K562 (cell line): Measurements from ENCODE around the gene PRSS21. TPM values are rescaled to one million over a fixed set of nuclear protein-coding genes. Genes with fewer than 3 reads are reported as not detected.
A peak's percentile ranks its signal among the peaks of the same experiment; 100 is the strongest.

Experiments
- ATAC-seq: fragments of 200-7000 bp; cut with Tn5 transposase; 3 replicates; pipeline ENCODE4 v1.9.1; 2020; ENCODE audit warnings: moderate library complexity
- BruUV-seq: library from RNA; stranded (reverse); fragments of 400-500 nt; replicated peaks from 2 replicates; lab custom pipeline; 2021; lab: Mats Ljungman, UMichigan
- CTCF ChIA-PET: fragments of 300-600 bp; formaldehyde crosslinking; extraction: SDS; loops from one replicate; lab custom pipeline; 2021; ENCODE audit warnings: low intra/inter-chr PET ratio; lab: Yijun Ruan, JAX
- POLR2A ChIA-PET: fragments of 300-600, 350-650 bp; sonication (Branson Sonifier 250); formaldehyde crosslinking; extraction: SDS; loops from one replicate; lab custom pipeline; 2021; ENCODE audit warnings: antibody characterized with exemption, inconsistent platforms; lab: Yijun Ruan, JAX
- DNase-seq, 4 experiments: peaks; one replicate each; pipeline versions ENCODE4 v3.0.0 to v3.0.0-alpha.2; 2011 to 2018; ENCODE audit warnings: low spot score in 3 of 4, mixed read lengths in 3 of 4; ENCODE audit errors: extremely low read depth in 1 of 4
- FAIRE-seq: peaks from 2 replicates; lab custom pipeline; 2011; peaks lifted over from hg19 to GRCh38; lab: Jason Lieb, UNC
- H2AFZ ChIP-seq: 2 replicates; pipeline ENCODE4 v1.6.0; 2011; ENCODE audit warnings: low read depth, low read length, control low read depth, inconsistent platforms
- H3K27ac ChIP-seq: fragments of 200-600 bp; 3 replicates; pipeline ENCODE4 v1.8.0; 2011; ENCODE audit warnings: low read depth, mild to moderate bottlenecking, control low read depth, inconsistent platforms, low read length, moderate library complexity, mixed read lengths; ENCODE audit errors: extremely low read depth
- H3K27me3 ChIP-seq, 2 experiments: fragments of 300-600 bp in 1 of 2; 2 replicates in 1 of 2; 3 replicates in 1 of 2; pipeline versions ENCODE4 v1.6.0 to v1.8.0; 2011; ENCODE audit warnings: inconsistent platforms in 2 of 2, low read length in 2 of 2, mild to moderate bottlenecking in 1 of 2, mixed read lengths in 1 of 2, moderate library complexity in 1 of 2; ENCODE audit not compliant: control insufficient read depth in 2 of 2, insufficient read depth in 2 of 2
- H3K36me3 ChIP-seq: fragments of 300-600 bp; 3 replicates; pipeline ENCODE4 v1.8.0; 2011; ENCODE audit warnings: mild to moderate bottlenecking, low read length, inconsistent platforms; ENCODE audit not compliant: control insufficient read depth, insufficient read depth
- H3K4me1 ChIP-seq, 2 experiments: fragments of 200-600 bp in 1 of 2; replicated peaks in 1 of 2; 2 replicates in 1 of 2; 3 replicates in 1 of 2; pipeline versions ENCODE4 v1.5.1 to v1.8.0; 2011; ENCODE audit warnings: inconsistent platforms in 2 of 2, low read length in 2 of 2, mild to moderate bottlenecking in 1 of 2, mixed read lengths in 1 of 2, moderate library complexity in 1 of 2; ENCODE audit not compliant: control insufficient read depth in 2 of 2, insufficient read depth in 2 of 2
- H3K4me2 ChIP-seq: 2 replicates; pipeline ENCODE4 v1.6.1; 2011; ENCODE audit warnings: low read length, control low read depth, inconsistent platforms, mixed read lengths; ENCODE audit not compliant: insufficient read depth
- H3K4me3 ChIP-seq: fragments of 200-600 bp; sonication (generic), shearing (Covaris generic); 2 replicates; pipeline ENCODE4 v1.5.1; 2016; ENCODE audit warnings: control low read depth, inconsistent platforms
- H3K79me2 ChIP-seq: fragments of 200-600 bp; 3 replicates; pipeline ENCODE4 v1.8.0; 2011; ENCODE audit warnings: low read length, inconsistent platforms; ENCODE audit not compliant: control insufficient read depth, insufficient read depth
- H3K9ac ChIP-seq, 2 experiments: 2 replicates each; pipeline versions ENCODE4 v1.6.0 to v1.6.1; 2011; ENCODE audit warnings: low read depth in 2 of 2, low read length in 2 of 2, control low read depth in 1 of 2, inconsistent platforms in 1 of 2, mild to moderate bottlenecking in 1 of 2, mixed read lengths in 1 of 2; ENCODE audit not compliant: insufficient read depth in 1 of 2
- H3K9me1 ChIP-seq: one replicate; pipeline ENCODE4 v1.6.0; 2011; ENCODE audit warnings: inconsistent platforms, mild to moderate bottlenecking, low read length, moderate library complexity; ENCODE audit not compliant: control insufficient read depth, insufficient read depth
- H3K9me3 ChIP-seq: replicated peaks from 2 replicates; pipeline ENCODE4 v1.5.1; 2011; ENCODE audit warnings: low read depth, low read length, inconsistent platforms; ENCODE audit not compliant: control insufficient read depth, insufficient read depth
- H4K20me1 ChIP-seq: replicated peaks from 2 replicates; pipeline ENCODE4 v1.6.1; 2011; ENCODE audit warnings: low read length, inconsistent platforms, mixed read lengths; ENCODE audit not compliant: control insufficient read depth, insufficient read depth
- CTCF ChIP-seq, 3 experiments: IDR thresholded peaks in 2 of 3; conservative IDR thresholded peaks in 1 of 3; 2 replicates each; pipeline ENCODE4 v1.5.1; 2011 to 2012; ENCODE audit warnings: low read length in 3 of 3, mild to moderate bottlenecking in 3 of 3, control low read depth in 2 of 3, improper control_type of control experiment in 1 of 3, inconsistent platforms in 1 of 3, low read depth in 1 of 3, mixed read lengths in 1 of 3, moderate library complexity in 1 of 3; ENCODE audit not compliant: insufficient read depth in 2 of 3
- CXXC5 ChIP-seq: fragments of 250-450 bp; sonication (Bioruptor Pico); IDR thresholded peaks from 2 replicates; pipeline ENCODE4 v1.8.0; 2022; ENCODE audit warnings: inconsistent platforms, mild to moderate bottlenecking, moderate library complexity
- KDM4B ChIP-seq, 2 experiments: fragments of 450-650 bp in 1 of 2; sonication (generic) in 1 of 2; IDR thresholded peaks; 2 replicates each; pipeline ENCODE4 v1.6.1; 2016 to 2017; ENCODE audit warnings: borderline replicate concordance in 2 of 2, antibody characterized with exemption in 1 of 2, low read depth in 1 of 2, mild to moderate bottlenecking in 1 of 2
- KHSRP ChIP-seq: fragments of 450-650 bp; IDR thresholded peaks from 2 replicates; pipeline ENCODE4 v1.6.1; 2017
- MAX ChIP-seq: sonication (generic); formaldehyde crosslinking; IDR thresholded peaks from 2 replicates; pipeline ENCODE4 v1.9.0; 2022; ENCODE audit warnings: mild to moderate bottlenecking, missing genetic modification reagents
- MAZ ChIP-seq, 2 experiments: fragments of 450-650 bp in 1 of 2; sonication (generic) in 1 of 2; formaldehyde crosslinking; IDR thresholded peaks in 1 of 2; conservative IDR thresholded peaks in 1 of 2; 2 replicates each; pipeline versions ENCODE4 v1.4.0 to v1.5.0; 2020; ENCODE audit warnings: mild to moderate bottlenecking in 1 of 2, missing genetic modification reagents in 1 of 2
- POLR2G ChIP-seq: fragments of 200-400 bp; formaldehyde crosslinking; IDR thresholded peaks from 2 replicates; pipeline ENCODE4 v1.6.1; 2017; ENCODE audit warnings: low read depth, mild to moderate bottlenecking, antibody characterized with exemption, low read length, moderate library complexity
- RBBP5 ChIP-seq: fragments of 200-600 bp; sonication (generic); IDR thresholded peaks from 2 replicates; pipeline ENCODE4 v1.6.1; 2012; ENCODE audit warnings: borderline replicate concordance, mild to moderate bottlenecking, low read length, control low read depth, inconsistent platforms; ENCODE audit not compliant: insufficient read depth, poor library complexity, severe bottlenecking
- SRSF9 ChIP-seq: fragments of 200-400 bp; formaldehyde crosslinking; IDR thresholded peaks from 2 replicates; pipeline ENCODE4 v1.6.1; 2017; ENCODE audit warnings: low read depth, low read length, borderline replicate concordance
- STAT6 ChIP-seq: sonication (generic); formaldehyde crosslinking; IDR thresholded peaks from 2 replicates; pipeline ENCODE4 v1.8.1; 2023; ENCODE audit warnings: mild to moderate bottlenecking, missing genetic modification reagents
- THRAP3 ChIP-seq: fragments of 450-650 bp; IDR thresholded peaks from 2 replicates; pipeline ENCODE4 v1.6.1; 2016; ENCODE audit warnings: mild to moderate bottlenecking, inconsistent platforms, borderline replicate concordance
- ZBTB33 ChIP-seq: sonication (generic); formaldehyde crosslinking; IDR thresholded peaks from 2 replicates; pipeline ENCODE4 v1.8.1; 2023; ENCODE audit warnings: mild to moderate bottlenecking, missing genetic modification reagents
- ZNF316 ChIP-seq: fragments of 450-650 bp; IDR thresholded peaks from 2 replicates; pipeline ENCODE4 v1.6.1; 2016
- whole genome bisulfite sequencing: fragments of 100-300 bp; shearing (Covaris generic); methylation state at CpG from one replicate; pipeline ENCODE4 v1.1.6; 2016; ENCODE audit warnings: low coverage, mixed read lengths; ENCODE audit not compliant: insufficient coverage; ENCODE audit errors: missing lambda C conversion rate; 5-methylcytosine and 5-hydroxymethylcytosine counted together
- in situ Hi-C: fragments of 300-500 bp; cut with MboI; formaldehyde crosslinking; loops from 4 replicates; pipeline ENCODE4 v1.15.0; 2018; ENCODE audit warnings: inconsistent platforms, mixed read lengths
- intact Hi-C: fragments of 100-400 bp; cut with micrococcal nuclease; formaldehyde crosslinking; loops from 2 replicates; pipeline ENCODE4 v1.14.2; 2022
- polyA plus RNA-seq, 8 experiments: library from polyadenylated mRNA; depleted of rRNA in 4 of 8; stranded (reverse) in 5 of 8; unstranded in 3 of 8; fragments of >200 nt; fragmentation: Nextera tagmentation in 2 of 8; fragmentation: Illumina TruSeq in 1 of 8; extraction: Ambion mirVana in 2 of 8; extraction: Trizol in 1 of 8; gene quantifications; 2 replicates each; pipeline versions ENCODE4 v1.2.1 to v1.2.3, GENCODE V29; 2011 to 2014; ENCODE audit warnings: inconsistent platforms in 1 of 8, missing spikeins in 1 of 8
- total RNA-seq, 7 experiments: library from RNA; depleted of rRNA in 6 of 7; stranded (reverse); fragments of >200 nt in 6 of 7; fragmentation: Illumina TruSeq in 2 of 7; extraction: Trizol in 2 of 7; gene quantifications; 2 replicates each; pipeline versions ENCODE4 v1.2.1 to v1.2.3, GENCODE V29; 2011 to 2021; ENCODE audit warnings: low replicate concordance in 1 of 7

The PRSS21 gene
- total and polyA plus RNA-seq, 9 of the 15 experiments (the other 6 are each of a cell fraction or from before 2014, with no cell fraction given), result 12.1 to 121 (median 61.3) TPM

GRCh38 chr16:2779151-2779920 lies 37.7 kb upstream of the PRSS21 start:
- no peak for FAIRE-seq
- no TSS peak for BruUV-seq
- POLR2A ChIA-PET, result interaction anchor here (0.5 to 2.0 kb wide), 6 partner anchors 9 to 762 kb away, joined by 3 to 10 read pairs (median 5); no protein-coding TSS in a partner anchor
- H3K4me2 ChIP-seq, result no peak overlapping the region
- ATAC-seq, result no peak
- H3K79me2 ChIP-seq, result peaks cover 37% of the 10 kb centered on the region
- CTCF ChIA-PET, result no interaction called here
- peaks cover 24% of the 10 kb centered on the region for H3K36me3 ChIP-seq
- no peak overlapping the region for H3K4me3 ChIP-seq
- no peak overlapping the region for H3K27ac ChIP-seq
- H3K9ac ChIP-seq, result peak overlapping the region in 1 of 2 experiments; percentile 99; a peak in 2 of 4 replicates
- peaks cover 10 to 41% of the 10 kb centered on the region in 2 experiments; a peak in 4 of 5 replicates for H3K4me1 ChIP-seq
- H3K27me3 ChIP-seq, result no peaks in the 10 kb centered on the region
- no peaks in the 10 kb centered on the region for H3K9me1 ChIP-seq
- 84% methylated on average over 22 of the region's 23 CpGs for whole genome bisulfite sequencing
- no peaks in the 10 kb centered on the region for H3K9me3 ChIP-seq
- H2AFZ ChIP-seq, result no peak overlapping the region
- no peaks in the 10 kb centered on the region; the same call in 1 of the 2 replicates for H4K20me1 ChIP-seq
- intact Hi-C loops (loop anchor here (5.0 kb wide), 1 partner anchor 38 kb away; the partner anchor contains the start of gene PRSS21), in situ Hi-C loops (no loop called here)
- peak in 1 of 4 experiments; percentile 31 for DNase-seq
- peak in 1 of 3 experiments; percentile 13; a peak in 1 of 6 replicates for TF ChIP-seq CTCF (IDR thresholded peaks at IDR 0.05 in 2 of 3, conservative IDR thresholded peaks at IDR 0.05 in 1 of 3; ENCODE audit: insufficient read depth in 2 of 3, low read depth in 1 of 3, low read length in 3 of 3)
- TF ChIP-seq ZNF316, result peak; percentile 56
- TF ChIP-seq MAX, result 0 out of 2 replicates have a peak, but pooled peaks have one; percentile 34
- no peak for TF ChIP-seq MAZ (CRISPR knock-in tag; conservative IDR thresholded peaks at IDR 0.05 in 1 of 2, IDR thresholded peaks at IDR 0.05 in 1 of 2)
- peak; percentile 48; the same call in 1 of the 2 replicates for TF ChIP-seq POLR2G
- TF ChIP-seq THRAP3, result no peak
- TF ChIP-seq CXXC5 (CRISPR knock-in tag), result no peak
- TF ChIP-seq ZBTB33 (CRISPR knock-in tag), result peak; percentile 95
- TF ChIP-seq STAT6 (CRISPR knock-in tag), result no peak
- TF ChIP-seq RBBP5, result no peak
- no peak for TF ChIP-seq KHSRP
- no peak for TF ChIP-seq SRSF9
- no peak for TF ChIP-seq KDM4B (IDR thresholded peaks at IDR 0.05; ENCODE audit: borderline replicate concordance in 2 of 2, low read depth in 1 of 2)
